Measurements from ENCODE around the gene GATAD2A. TPM values are rescaled to one million over a fixed set of nuclear protein-coding genes. Genes with fewer than 3 reads are reported as not detected.

GATAD2A gene
- total RNA-seq, 1 donor from 2014 or later, result 75.6 TPM

DNA sequence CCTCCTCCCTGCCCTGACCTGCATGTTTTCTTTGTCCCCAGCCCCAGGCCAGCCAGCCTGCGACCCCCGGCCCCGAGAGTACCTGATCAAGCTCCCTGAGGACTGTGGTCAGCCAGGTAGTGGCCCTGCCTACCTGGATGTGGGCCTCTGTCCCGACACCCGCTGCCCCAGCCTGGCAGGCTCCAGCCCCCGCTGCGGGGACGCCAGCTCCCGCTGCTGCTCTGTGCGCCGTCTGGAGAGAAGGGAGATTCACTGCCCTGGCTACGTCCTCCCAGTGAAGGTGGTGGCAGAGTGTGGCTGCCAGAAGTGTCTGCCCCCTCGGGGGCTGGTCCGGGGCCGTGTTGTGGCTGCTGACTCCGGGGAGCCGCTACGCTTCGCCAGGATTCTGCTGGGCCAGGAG is 138.2 kb downstream of the GATAD2A start:
- no peak overlapping the region for H3K4me3 Mint-ChIP-seq (ENCODE audit: unreplicated experiment)
- TF ChIP-seq, protein P1, sequence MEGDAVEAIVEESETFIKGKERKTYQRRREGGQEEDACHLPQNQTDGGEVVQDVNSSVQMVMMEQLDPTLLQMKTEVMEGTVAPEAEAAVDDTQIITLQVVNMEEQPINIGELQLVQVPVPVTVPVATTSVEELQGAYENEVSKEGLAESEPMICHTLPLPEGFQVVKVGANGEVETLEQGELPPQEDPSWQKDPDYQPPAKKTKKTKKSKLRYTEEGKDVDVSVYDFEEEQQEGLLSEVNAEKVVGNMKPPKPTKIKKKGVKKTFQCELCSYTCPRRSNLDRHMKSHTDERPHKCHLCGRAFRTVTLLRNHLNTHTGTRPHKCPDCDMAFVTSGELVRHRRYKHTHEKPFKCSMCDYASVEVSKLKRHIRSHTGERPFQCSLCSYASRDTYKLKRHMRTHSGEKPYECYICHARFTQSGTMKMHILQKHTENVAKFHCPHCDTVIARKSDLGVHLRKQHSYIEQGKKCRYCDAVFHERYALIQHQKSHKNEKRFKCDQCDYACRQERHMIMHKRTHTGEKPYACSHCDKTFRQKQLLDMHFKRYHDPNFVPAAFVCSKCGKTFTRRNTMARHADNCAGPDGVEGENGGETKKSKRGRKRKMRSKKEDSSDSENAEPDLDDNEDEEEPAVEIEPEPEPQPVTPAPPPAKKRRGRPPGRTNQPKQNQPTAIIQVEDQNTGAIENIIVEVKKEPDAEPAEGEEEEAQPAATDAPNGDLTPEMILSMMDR (IDR thresholded peaks at IDR 0.05), result no peak
- H3K27me3 Mint-ChIP-seq (ENCODE audit: unreplicated experiment), result no peaks in the 10 kb centered on the region
- no peaks in the 10 kb centered on the region for H3K9me3 Mint-ChIP-seq (ENCODE audit: unreplicated experiment)
- H3K4me1 Mint-ChIP-seq (ENCODE audit: unreplicated experiment), result peaks cover 4% of the 10 kb centered on the region
- no peaks in the 10 kb centered on the region for H3K36me3 Mint-ChIP-seq (ENCODE audit: unreplicated experiment)
- H3K27ac Mint-ChIP-seq (ENCODE audit: unreplicated experiment), result no peak overlapping the region
- no peak for DNase-seq (ENCODE audit: extremely low spot score, unreplicated experiment)

DNA sequence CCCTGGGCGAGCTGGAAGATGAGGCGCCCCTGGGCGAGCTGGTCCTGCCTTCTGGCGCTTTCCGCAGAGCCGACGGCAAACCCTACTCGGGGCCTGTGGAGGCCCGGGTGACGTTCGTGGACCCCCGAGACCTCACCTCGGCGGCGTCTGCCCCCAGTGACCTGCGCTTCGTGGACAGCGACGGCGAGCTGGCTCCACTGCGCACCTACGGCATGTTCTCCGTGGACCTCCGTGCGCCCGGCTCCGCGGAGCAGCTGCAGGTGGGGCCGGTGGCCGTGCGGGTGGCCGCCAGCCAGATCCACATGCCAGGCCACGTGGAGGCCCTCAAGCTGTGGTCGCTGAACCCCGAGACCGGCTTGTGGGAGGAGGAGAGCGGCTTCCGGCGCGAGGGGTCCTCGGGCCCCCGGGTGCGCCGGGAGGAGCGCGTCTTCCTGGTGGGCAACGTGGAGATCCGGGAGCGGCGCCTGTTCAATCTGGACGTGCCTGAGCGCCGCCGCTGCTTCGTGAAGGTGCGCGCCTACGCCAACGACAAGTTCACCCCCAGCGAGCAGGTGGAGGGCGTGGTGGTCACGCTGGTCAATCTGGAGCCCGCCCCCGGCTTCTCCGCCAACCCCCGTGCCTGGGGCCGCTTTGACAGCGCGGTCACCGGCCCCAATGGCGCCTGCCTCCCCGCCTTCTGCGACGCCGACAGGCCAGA is 138.9 kb downstream of the GATAD2A start:
- H3K36me3 Mint-ChIP-seq (ENCODE audit: unreplicated experiment), result no peaks in the 10 kb centered on the region
- no peak for DNase-seq (ENCODE audit: extremely low spot score, unreplicated experiment)
- TF ChIP-seq, protein P1 (IDR thresholded peaks at IDR 0.05), result no peak
- H3K4me1 Mint-ChIP-seq (ENCODE audit: unreplicated experiment), result no peaks in the 10 kb centered on the region
- H3K27ac Mint-ChIP-seq (ENCODE audit: unreplicated experiment), result no peak overlapping the region
- H3K27me3 Mint-ChIP-seq (ENCODE audit: unreplicated experiment), result no peaks in the 10 kb centered on the region
- H3K4me3 Mint-ChIP-seq (ENCODE audit: unreplicated experiment), result no peak overlapping the region
- no peaks in the 10 kb centered on the region for H3K9me3 Mint-ChIP-seq (ENCODE audit: unreplicated experiment)

DNA sequence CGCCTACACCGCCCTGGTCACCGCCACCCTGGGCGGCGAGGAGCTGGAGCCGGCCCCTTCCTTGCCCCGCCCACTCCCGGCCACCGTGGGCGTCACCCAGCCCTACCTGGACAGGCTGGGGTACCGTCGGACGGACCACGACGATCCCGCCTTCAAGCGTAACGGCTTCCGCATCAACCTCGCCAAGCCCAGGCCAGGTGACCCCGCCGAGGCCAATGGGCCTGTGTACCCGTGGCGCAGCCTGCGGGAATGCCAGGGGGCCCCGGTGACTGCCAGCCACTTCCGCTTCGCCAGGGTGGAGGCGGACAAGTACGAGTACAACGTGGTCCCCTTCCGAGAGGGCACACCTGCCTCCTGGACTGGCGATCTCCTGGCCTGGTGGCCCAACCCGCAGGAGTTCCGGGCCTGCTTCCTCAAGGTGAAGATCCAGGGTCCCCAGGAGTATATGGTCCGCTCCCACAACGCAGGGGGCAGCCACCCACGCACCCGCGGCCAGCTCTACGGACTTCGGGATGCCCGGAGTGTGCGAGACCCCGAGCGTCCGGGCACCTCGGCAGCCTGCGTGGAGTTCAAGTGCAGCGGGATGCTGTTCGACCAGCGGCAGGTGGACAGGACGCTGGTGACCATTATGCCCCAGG is 139.6 kb downstream of the GATAD2A start:
- no peaks in the 10 kb centered on the region for H3K36me3 Mint-ChIP-seq (ENCODE audit: unreplicated experiment)
- no peaks in the 10 kb centered on the region for H3K9me3 Mint-ChIP-seq (ENCODE audit: unreplicated experiment)
- TF ChIP-seq, protein P1 (IDR thresholded peaks at IDR 0.05), result no peak
- H3K4me3 Mint-ChIP-seq (ENCODE audit: unreplicated experiment), result no peak overlapping the region
- H3K4me1 Mint-ChIP-seq (ENCODE audit: unreplicated experiment), result peaks cover 2% of the 10 kb centered on the region
- no peak overlapping the region for H3K27ac Mint-ChIP-seq (ENCODE audit: unreplicated experiment)
- no peaks in the 10 kb centered on the region for H3K27me3 Mint-ChIP-seq (ENCODE audit: unreplicated experiment)
- DNase-seq (ENCODE audit: extremely low spot score, unreplicated experiment), result no peak

DNA sequence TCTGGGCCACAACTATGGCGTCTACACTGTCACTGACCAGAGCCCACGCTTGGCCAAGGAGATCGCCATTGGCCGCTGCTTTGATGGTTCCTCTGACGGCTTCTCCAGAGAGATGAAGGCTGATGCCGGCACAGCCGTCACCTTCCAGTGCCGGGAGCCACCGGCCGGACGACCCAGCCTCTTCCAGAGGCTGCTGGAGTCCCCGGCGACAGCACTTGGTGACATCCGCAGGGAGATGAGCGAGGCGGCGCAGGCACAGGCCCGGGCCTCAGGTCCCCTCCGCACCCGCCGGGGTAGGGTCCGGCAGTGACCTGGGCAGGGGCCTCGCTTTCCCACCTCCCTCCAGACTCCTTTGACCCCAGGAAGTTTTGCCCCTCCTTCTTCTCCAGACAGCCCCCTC is 140.2 kb downstream of the GATAD2A start:
- no peak for DNase-seq (ENCODE audit: extremely low spot score, unreplicated experiment)
- no peak overlapping the region for H3K27ac Mint-ChIP-seq (ENCODE audit: unreplicated experiment)

DNA sequence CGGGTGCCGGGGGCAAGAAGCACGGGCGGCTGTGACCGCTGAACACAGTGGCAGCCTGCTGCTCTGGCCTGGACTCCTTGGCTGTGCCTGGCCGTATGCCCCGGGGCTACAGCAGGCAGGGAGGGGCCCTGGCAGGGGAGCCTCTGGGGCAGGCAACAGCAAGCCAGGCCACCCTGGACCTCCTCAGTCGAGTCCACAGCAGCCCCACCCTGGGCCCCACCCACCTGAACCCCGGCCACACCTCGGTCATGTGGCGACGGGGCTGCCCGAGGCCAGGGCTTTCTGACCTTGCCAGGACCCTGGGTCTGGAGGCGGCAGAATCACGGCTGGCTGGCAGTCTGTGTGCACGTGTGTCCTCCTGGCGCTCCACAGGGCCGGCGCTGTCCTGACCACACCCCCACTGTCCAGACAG is 141.3 kb downstream of the GATAD2A start:
- no peaks in the 10 kb centered on the region for H3K9me3 Mint-ChIP-seq (ENCODE audit: unreplicated experiment)
- TF ChIP-seq, protein P1 (IDR thresholded peaks at IDR 0.05), result no peak
- no peaks in the 10 kb centered on the region for H3K36me3 Mint-ChIP-seq (ENCODE audit: unreplicated experiment)
- H3K27ac Mint-ChIP-seq (ENCODE audit: unreplicated experiment), result no peak overlapping the region
- H3K4me1 Mint-ChIP-seq (ENCODE audit: unreplicated experiment), result peaks cover 13% of the 10 kb centered on the region
- no peaks in the 10 kb centered on the region for H3K27me3 Mint-ChIP-seq (ENCODE audit: unreplicated experiment)
- no peak for DNase-seq (ENCODE audit: extremely low spot score, unreplicated experiment)
- no peak overlapping the region for H3K4me3 Mint-ChIP-seq (ENCODE audit: unreplicated experiment)

More for the DNA sequence above, 140.2 kb downstream of the GATAD2A start:
- Mint-ChIP-seq H3K27me3 (ENCODE audit: unreplicated experiment) (no peaks in the 10 kb centered on the region), H3K4me1 (ENCODE audit: unreplicated experiment) (peaks cover 4% of the 10 kb centered on the region), H3K9me3 (ENCODE audit: unreplicated experiment) (no peaks in the 10 kb centered on the region), H3K4me3 (ENCODE audit: unreplicated experiment) (no peak overlapping the region), H3K36me3 (ENCODE audit: unreplicated experiment) (no peaks in the 10 kb centered on the region)
- TF ChIP-seq, protein P1 (IDR thresholded peaks at IDR 0.05), result no peak
